OCI-LY1 (cell line): ENCODE data around the gene NHLH2.

Source experiments
- CTCF ChIP-seq: fragments of 200-600 bp; sonication (generic), shearing (Covaris generic); IDR thresholded peaks from 2 replicates; pipeline ENCODE4 v1.5.1; 2017; ENCODE audit warnings: mild to moderate bottlenecking, antibody characterized with exemption, low read length, moderate library complexity, mixed read lengths
- EZH2 ChIP-seq: fragments of 200-600 bp; sonication (generic), shearing (Covaris generic); IDR thresholded peaks from 2 replicates; pipeline ENCODE4 v1.8.0; 2017; ENCODE audit warnings: borderline replicate concordance, mixed run types, mild to moderate bottlenecking, antibody characterized with exemption, low read length, moderate library complexity, mixed read lengths

GRCh38 chr1:115796036-115796435 lies 44.9 kb downstream of the NHLH2 start:
- no peak for TF ChIP-seq CTCF
- no peak for TF ChIP-seq EZH2
